Glutamatergic neuron (in vitro differentiated cells): Measurements from ENCODE around the gene BORCS6. TPM values are rescaled to one million over a fixed set of nuclear protein-coding genes. Genes with fewer than 3 reads are reported as not detected.

Experiments
- DNase-seq: peaks from one replicate; pipeline ENCODE4 v3.0.0; 2022
- H3K27ac Mint-ChIP-seq: one replicate; pipeline ENCODE4 v1.8.0; 2020; ENCODE audit warnings: mild to moderate bottlenecking, mixed read lengths, inconsistent platforms; ENCODE audit not compliant: unreplicated experiment
- H3K27me3 Mint-ChIP-seq: one replicate; pipeline ENCODE4 v1.8.0; 2020; ENCODE audit warnings: mild to moderate bottlenecking, moderate library complexity, mixed read lengths, inconsistent platforms; ENCODE audit not compliant: unreplicated experiment
- H3K36me3 Mint-ChIP-seq: one replicate; pipeline ENCODE4 v1.8.0; 2020; ENCODE audit warnings: mild to moderate bottlenecking, mixed read lengths, inconsistent platforms; ENCODE audit not compliant: unreplicated experiment
- H3K4me1 Mint-ChIP-seq: one replicate; pipeline ENCODE4 v1.8.0; 2020; ENCODE audit warnings: mild to moderate bottlenecking, low read depth, mixed read lengths, inconsistent platforms; ENCODE audit not compliant: unreplicated experiment
- H3K4me3 Mint-ChIP-seq: one replicate; pipeline ENCODE4 v1.8.0; 2020; ENCODE audit warnings: mild to moderate bottlenecking, mixed read lengths, inconsistent platforms; ENCODE audit not compliant: unreplicated experiment
- H3K9me3 Mint-ChIP-seq: one replicate; pipeline ENCODE4 v1.8.0; 2020; ENCODE audit warnings: mild to moderate bottlenecking, moderate library complexity, mixed read lengths, inconsistent platforms; ENCODE audit not compliant: unreplicated experiment
- CTCF ChIP-seq: fragments of 200-600 bp; sonication (generic); IDR thresholded peaks from one replicate; pipeline ENCODE4 v1.5.0; 2021; ENCODE audit not compliant: partially characterized antibody, unreplicated experiment
- total RNA-seq: library from RNA; stranded (reverse); fragmentation: NEBNext Ultra II Directional; extraction: Animal tissue kit (Norgen Biotek cat#: 25700); gene quantifications from one replicate; pipeline ENCODE4 v1.2.1, GENCODE V29; 2021; ENCODE audit not compliant: unreplicated experiment

The BORCS6 gene
- total RNA-seq, 1 donor from 2014 or later: 14.2 TPM

- DNase-seq: peak; percentile 99
- no peak for TF ChIP-seq CTCF
- Mint-ChIP-seq H3K27ac (no peak overlapping the region), H3K36me3 (no peaks in the 10 kb centered on the region), H3K4me1 (peaks cover 29% of the 10 kb centered on the region), H3K9me3 (peaks cover 18% of the 10 kb centered on the region), H3K27me3 (peaks cover 18% of the 10 kb centered on the region), H3K4me3 (no peak overlapping the region)
Measured at GRCh38 chr17:8156246-8156992, 33.6 kb downstream of the BORCS6 start.

GRCh38 chr17:8155996-8156245 is 34.1 kb downstream of the BORCS6 start:
- peaks cover 25% of the 10 kb centered on the region for H3K4me1 Mint-ChIP-seq
- DNase-seq: no peak
- H3K27me3 Mint-ChIP-seq: peaks cover 17% of the 10 kb centered on the region
- H3K36me3 Mint-ChIP-seq: no peaks in the 10 kb centered on the region
- no peak for TF ChIP-seq CTCF
- no peak overlapping the region for H3K4me3 Mint-ChIP-seq
- H3K27ac Mint-ChIP-seq: no peak overlapping the region
- H3K9me3 Mint-ChIP-seq: peaks cover 17% of the 10 kb centered on the region

GRCh38 chr17:8155231-8155995 is 34.6 kb downstream of the BORCS6 start:
- no peak overlapping the region for H3K4me3 Mint-ChIP-seq
- H3K9me3 Mint-ChIP-seq: peaks cover 19% of the 10 kb centered on the region
- H3K36me3 Mint-ChIP-seq: no peaks in the 10 kb centered on the region
- H3K27me3 Mint-ChIP-seq: peaks cover 17% of the 10 kb centered on the region
- H3K27ac Mint-ChIP-seq: no peak overlapping the region
- DNase-seq: no peak
- peaks cover 24% of the 10 kb centered on the region for H3K4me1 Mint-ChIP-seq
- TF ChIP-seq CTCF: no peak

- H3K4me3 Mint-ChIP-seq: no peak overlapping the region
- TF ChIP-seq CTCF: no peak
- H3K4me1 Mint-ChIP-seq: peaks cover 20% of the 10 kb centered on the region
- no peak for DNase-seq
- no peaks in the 10 kb centered on the region for H3K36me3 Mint-ChIP-seq
- H3K27ac Mint-ChIP-seq: peak overlapping the region; percentile 52
- H3K27me3 Mint-ChIP-seq: peaks cover 12% of the 10 kb centered on the region
- H3K9me3 Mint-ChIP-seq: peaks cover 17% of the 10 kb centered on the region
Measured at GRCh38 chr17:8154608-8155155, 35.3 kb downstream of the BORCS6 start.
